OCI-LY3 (cell line): Measurements from ENCODE around the gene KCNMA1.

ENCODE experiments used
- CTCF ChIP-seq: fragments of 200-600, 300-600 bp; sonication (generic); IDR thresholded peaks from 2 replicates; pipeline ENCODE4 v1.5.1; 2014; ENCODE audit warnings: antibody characterized with exemption, low read length, low read depth
- EZH2phosphoT487 ChIP-seq: fragments of 200-600 bp; shearing (Covaris generic); IDR thresholded peaks from 2 replicates; pipeline ENCODE4 v1.6.1; 2018; ENCODE audit warnings: antibody characterized with exemption, mixed run types, low read depth

- no peak for TF ChIP-seq CTCF
- no peak for TF ChIP-seq EZH2phosphoT487
Measured at GRCh38 chr10:77101341-77101740, 536.3 kb downstream of the KCNMA1 start.
